GM21737 (cell line): ENCODE measurements around the gene SPTBN1.
"Not testable (repeated sequence)": the region's sequence is repeated elsewhere in the genome, so short reads cannot be mapped to it uniquely, and the experiment has no call there.

ENCODE experiments used
- ATAC-seq: cut with Tn5 transposase; IDR thresholded peaks from one replicate; pipeline ENCODE4 v1.9.1; 2021; ENCODE audit warnings: mild to moderate bottlenecking, moderate library complexity; ENCODE audit not compliant: unreplicated experiment

Gene SPTBN1

GRCh38 chr2:54468673-54469072, 12.5 kb downstream of the SPTBN1 start:
- no peak for ATAC-seq

- no peak for ATAC-seq
These were observed 13.4 kb downstream of the SPTBN1 start for GRCh38 chr2:54469484-54470053.

- no peak for ATAC-seq
These were observed 14.3 kb downstream of the SPTBN1 start for GRCh38 chr2:54470266-54470938.

- ATAC-seq = peak; percentile 74
These were observed 15.1 kb downstream of the SPTBN1 start for GRCh38 chr2:54471221-54471711.

GRCh38 chr2:54473851-54474250, 17.7 kb downstream of the SPTBN1 start:
- no peak for ATAC-seq

- ATAC-seq = no peak
These were observed 19.2 kb downstream of the SPTBN1 start for GRCh38 chr2:54475285-54475684.

- ATAC-seq = no peak
These were observed 19.8 kb downstream of the SPTBN1 start for GRCh38 chr2:54475919-54476318.

- ATAC-seq = no peak
These were observed 20.7 kb downstream of the SPTBN1 start for GRCh38 chr2:54476852-54477251.

GRCh38 chr2:54477896-54478295, 21.8 kb downstream of the SPTBN1 start:
- no peak for ATAC-seq

- no peak for ATAC-seq
These were observed 22.8 kb downstream of the SPTBN1 start for GRCh38 chr2:54478899-54479298.

GRCh38 chr2:54479424-54479823, 23.3 kb downstream of the SPTBN1 start:
- no peak for ATAC-seq

- ATAC-seq = no peak
These were observed 23.9 kb downstream of the SPTBN1 start for GRCh38 chr2:54480025-54480424.

- no peak for ATAC-seq
These were observed 25.6 kb downstream of the SPTBN1 start for GRCh38 chr2:54481686-54482085.

GRCh38 chr2:54482715-54483114, 26.6 kb downstream of the SPTBN1 start:
- ATAC-seq = no peak

- no peak for ATAC-seq
These were observed 27.3 kb downstream of the SPTBN1 start for GRCh38 chr2:54483426-54483825.

- ATAC-seq = not testable (repeated sequence)
These were observed 29.6 kb downstream of the SPTBN1 start for GRCh38 chr2:54485756-54486155.

GRCh38 chr2:54486766-54487165, 30.6 kb downstream of the SPTBN1 start:
- ATAC-seq = no peak

- no peak for ATAC-seq
These were observed 34.7 kb downstream of the SPTBN1 start for GRCh38 chr2:54490863-54491262.

- ATAC-seq = no peak
These were observed 36.2 kb downstream of the SPTBN1 start for GRCh38 chr2:54492335-54492734.

- ATAC-seq = no peak
These were observed 38.0 kb downstream of the SPTBN1 start for GRCh38 chr2:54494087-54494486.

- ATAC-seq = no peak
These were observed 40.8 kb downstream of the SPTBN1 start for GRCh38 chr2:54496920-54497319.

GRCh38 chr2:54497763-54498680, 41.9 kb downstream of the SPTBN1 start:
- ATAC-seq = no peak
